Measurements from ENCODE around the gene IPO9.

- no peak for TF ChIP-seq CTCF (IDR thresholded peaks at IDR 0.05)
- no peak for TF ChIP-seq POLR2A (IDR thresholded peaks at IDR 0.05)
Observed at GRCh38 chr1:201791051-201791778, 37.7 kb upstream of the IPO9 start.

All from Peyer's patch (tissue), 4 donors.